ENCODE results near the gene BAIAP2L1.

BAIAP2L1 gene

GRCh38 chr7:98252425-98253054 is 148.3 kb downstream of the BAIAP2L1 start:
- CTCF ChIA-PET: interaction anchor here (0.6 to 1.0 kb wide), 2 partner anchors 11 to 169 kb away, joined by 3 read pairs; no protein-coding TSS in a partner anchor
- Histone ChIP-seq H3K4me1 (ENCODE audit: control insufficient read depth, insufficient read depth, low read length) (peaks cover 2% of the 10 kb centered on the region; the same call in 1 of the 2 replicates), H3K27ac (ENCODE audit: extremely low read depth, low read depth, low read length) (peak overlapping the region; percentile 67; the same call in 1 of the 2 replicates)
- no peak for TF ChIP-seq ZNF148 (tag by site-specific recombination; IDR thresholded peaks at IDR 0.05; ENCODE audit: borderline replicate concordance)
- no peak for TF ChIP-seq ZNF354C (tag by site-specific recombination; IDR thresholded peaks at IDR 0.05; ENCODE audit: borderline replicate concordance, low read depth)
- TF ChIP-seq ZNF621 (tag by site-specific recombination; IDR thresholded peaks at IDR 0.05): no peak
- no peak for TF ChIP-seq ZNF624 (tag by site-specific recombination; IDR thresholded peaks at IDR 0.05)
- peak; percentile 5; the same call in 1 of the 2 replicates for TF ChIP-seq ZFHX2 (tag by site-specific recombination; conservative IDR thresholded peaks at IDR 0.05)
- TF ChIP-seq ELK4 (IDR thresholded peaks at IDR 0.05; ENCODE audit: borderline replicate concordance, low read depth, low read length): no peak
- TF ChIP-seq ZNF169 (tag by site-specific recombination; IDR thresholded peaks at IDR 0.05): no peak
- no peak for TF ChIP-seq ZNF19 (tag by site-specific recombination; IDR thresholded peaks at IDR 0.05; ENCODE audit: low read depth)
- TF ChIP-seq KLF16 (tag by site-specific recombination; IDR thresholded peaks at IDR 0.05): no peak
- no peak for TF ChIP-seq ZNF747 (tag by site-specific recombination; IDR thresholded peaks at IDR 0.05)
- no peak for TF ChIP-seq ZNF138 (tag by site-specific recombination; IDR thresholded peaks at IDR 0.05; ENCODE audit: borderline replicate concordance)
- TF ChIP-seq ZFP69B (tag by site-specific recombination; IDR thresholded peaks at IDR 0.05): no peak
- TF ChIP-seq ZNF10 (tag by site-specific recombination; IDR thresholded peaks at IDR 0.05): no peak
- no peak for TF ChIP-seq YY2 (tag by site-specific recombination; IDR thresholded peaks at IDR 0.05)
- TF ChIP-seq ZBTB6 (tag by site-specific recombination; IDR thresholded peaks at IDR 0.05): no peak
- TF ChIP-seq EGR2 (tag by site-specific recombination; IDR thresholded peaks at IDR 0.05; ENCODE audit: low read depth): peak; percentile 43; the same call in 1 of the 2 replicates
- no peak for TF ChIP-seq ZFP41 (tag by site-specific recombination; IDR thresholded peaks at IDR 0.05; ENCODE audit: borderline replicate concordance)
- peak; percentile 80 for TF ChIP-seq ZNF335 (tag by site-specific recombination; conservative IDR thresholded peaks at IDR 0.05)
- no peak for TF ChIP-seq ZNF324 (tag by site-specific recombination; IDR thresholded peaks at IDR 0.05)
- TF ChIP-seq ZNF23 (tag by site-specific recombination; IDR thresholded peaks at IDR 0.05; ENCODE audit: borderline replicate concordance): no peak
- TF ChIP-seq ZNF521 (tag by site-specific recombination; IDR thresholded peaks at IDR 0.05): no peak
- TF ChIP-seq ZNF280D (tag by site-specific recombination; IDR thresholded peaks at IDR 0.05): no peak
- TF ChIP-seq ZBTB26 (tag by site-specific recombination; optimal IDR thresholded peaks at IDR 0.05): no peak
- TF ChIP-seq AEBP2 (tag by site-specific recombination; IDR thresholded peaks at IDR 0.05; ENCODE audit: borderline replicate concordance): no peak
- TF ChIP-seq KLF9 (tag by site-specific recombination; IDR thresholded peaks at IDR 0.05; ENCODE audit: low read depth): no peak

More at GRCh38 chr7:98252425-98253054, 148.3 kb downstream of the BAIAP2L1 start:
- Histone ChIP-seq H3K9me3 (ENCODE audit: control insufficient read depth, insufficient read depth, low read depth, low read length) (no peaks in the 10 kb centered on the region), H3K4me3 (ENCODE audit: low read depth, low read length) (peak overlapping the region; percentile 92), H3K36me3 (ENCODE audit: control insufficient read depth in 2 of 2, insufficient read depth in 1 of 2, low read length in 2 of 2) (peaks cover 4 to 11% of the 10 kb centered on the region in 2 experiments)
- POLR2A ChIA-PET: interaction anchor here (1.3 kb wide), 1 partner anchor 13 kb away, joined by 4 read pairs; no protein-coding TSS in a partner anchor
